GM12891 (cell line): Measurements from ENCODE around the gene LY6G6F.
A peak's percentile ranks its signal among the peaks of the same experiment; 100 is the strongest.

Experiments used
- PAX5 ChIP-seq: IDR thresholded peaks from 2 replicates; pipeline ENCODE4 v1.6.1; 2011; ENCODE audit warnings: low read length, moderate library complexity, mild to moderate bottlenecking; ENCODE audit not compliant: insufficient read depth, severe bottlenecking
- POLR2A ChIP-seq: IDR thresholded peaks from 2 replicates; pipeline ENCODE4 v1.6.1; 2011; ENCODE audit warnings: low read depth, low read length, control low read depth
- POLR2AphosphoS5 ChIP-seq: IDR thresholded peaks from 2 replicates; pipeline ENCODE4 v1.6.1; 2011; ENCODE audit warnings: low read depth, low read length, control low read depth
- POU2F2 ChIP-seq: IDR thresholded peaks from 2 replicates; pipeline ENCODE4 v1.6.1; 2011; ENCODE audit warnings: low read depth, mild to moderate bottlenecking, control low read depth, low read length, moderate library complexity
- TAF1 ChIP-seq: IDR thresholded peaks from 2 replicates; pipeline ENCODE4 v1.6.1; 2011; ENCODE audit warnings: low read depth, low read length, control low read depth

GRCh38 chr6:31658158-31658688, 48.4 kb upstream of the LY6G6F start:
- peak; percentile 35; the same call in 1 of the 2 replicates for TF ChIP-seq POLR2A
- TF ChIP-seq POLR2AphosphoS5, result no peak
- no peak for TF ChIP-seq TAF1
- no peak for TF ChIP-seq PAX5
- no peak for TF ChIP-seq POU2F2
